GM12875 (cell line): Measurements from ENCODE around the gene MAN1B1.
A peak's percentile ranks its signal among the peaks of the same experiment; 100 is the strongest.

Experiments
- H3K4me3 ChIP-seq: one replicate; pipeline ENCODE4 v1.5.1; 2011; ENCODE audit warnings: low read depth, low read length, control low read depth
- TF ChIP-seq, protein P1 (sequence below): IDR thresholded peaks from 2 replicates; pipeline ENCODE4 v1.5.1; 2011; ENCODE audit warnings: low read depth, mild to moderate bottlenecking, control low read depth, inconsistent platforms, low read length, moderate library complexity, borderline replicate concordance; ENCODE audit not compliant: insufficient read depth

Gene MAN1B1

DNA sequence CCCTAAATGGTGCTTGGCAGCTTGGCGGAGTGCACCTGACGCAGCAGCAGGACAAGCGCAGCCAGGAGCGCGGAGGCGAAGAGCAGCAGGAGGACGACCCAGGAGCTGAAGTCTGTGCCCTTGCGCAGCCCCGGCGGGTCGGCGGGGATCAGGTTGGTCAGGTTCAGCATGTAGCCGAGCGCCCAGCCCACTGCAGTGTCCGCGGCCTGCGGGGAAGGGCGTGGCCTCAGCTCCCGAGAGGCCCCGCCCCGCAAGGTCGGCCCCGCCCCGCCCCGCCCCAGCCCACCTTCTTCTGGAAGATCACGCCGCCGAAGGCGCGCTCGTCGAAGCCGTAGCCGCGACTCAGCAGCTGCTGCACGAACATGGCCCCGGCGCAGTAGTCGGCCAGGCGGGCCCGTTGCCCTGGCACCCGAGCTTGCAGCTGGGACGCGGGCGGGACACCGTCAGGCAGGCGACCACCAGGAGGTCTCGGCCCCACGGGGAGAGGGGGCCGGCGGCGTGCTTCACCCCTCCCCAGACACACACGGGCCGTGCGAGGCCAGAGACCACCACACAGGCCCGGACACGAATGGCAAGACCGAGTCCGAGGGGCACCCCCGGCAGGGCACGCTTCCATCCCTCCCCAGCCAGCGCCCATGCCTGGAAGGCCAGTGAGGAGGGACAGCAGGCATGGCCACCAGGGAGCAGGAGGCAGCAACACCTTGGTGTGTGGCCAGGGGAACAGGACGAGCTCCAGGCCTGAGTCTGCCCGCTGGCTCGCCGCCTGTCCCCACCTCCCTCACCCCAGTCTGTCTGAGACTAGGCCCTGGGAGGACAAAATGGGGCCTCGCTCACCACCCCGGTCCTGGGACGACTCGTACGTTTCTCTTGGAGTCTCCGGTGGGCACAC is 37.9 kb upstream of the MAN1B1 start:
- H3K4me3 ChIP-seq: no peak overlapping the region
- TF ChIP-seq, protein P1, sequence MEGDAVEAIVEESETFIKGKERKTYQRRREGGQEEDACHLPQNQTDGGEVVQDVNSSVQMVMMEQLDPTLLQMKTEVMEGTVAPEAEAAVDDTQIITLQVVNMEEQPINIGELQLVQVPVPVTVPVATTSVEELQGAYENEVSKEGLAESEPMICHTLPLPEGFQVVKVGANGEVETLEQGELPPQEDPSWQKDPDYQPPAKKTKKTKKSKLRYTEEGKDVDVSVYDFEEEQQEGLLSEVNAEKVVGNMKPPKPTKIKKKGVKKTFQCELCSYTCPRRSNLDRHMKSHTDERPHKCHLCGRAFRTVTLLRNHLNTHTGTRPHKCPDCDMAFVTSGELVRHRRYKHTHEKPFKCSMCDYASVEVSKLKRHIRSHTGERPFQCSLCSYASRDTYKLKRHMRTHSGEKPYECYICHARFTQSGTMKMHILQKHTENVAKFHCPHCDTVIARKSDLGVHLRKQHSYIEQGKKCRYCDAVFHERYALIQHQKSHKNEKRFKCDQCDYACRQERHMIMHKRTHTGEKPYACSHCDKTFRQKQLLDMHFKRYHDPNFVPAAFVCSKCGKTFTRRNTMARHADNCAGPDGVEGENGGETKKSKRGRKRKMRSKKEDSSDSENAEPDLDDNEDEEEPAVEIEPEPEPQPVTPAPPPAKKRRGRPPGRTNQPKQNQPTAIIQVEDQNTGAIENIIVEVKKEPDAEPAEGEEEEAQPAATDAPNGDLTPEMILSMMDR: no peak

DNA sequence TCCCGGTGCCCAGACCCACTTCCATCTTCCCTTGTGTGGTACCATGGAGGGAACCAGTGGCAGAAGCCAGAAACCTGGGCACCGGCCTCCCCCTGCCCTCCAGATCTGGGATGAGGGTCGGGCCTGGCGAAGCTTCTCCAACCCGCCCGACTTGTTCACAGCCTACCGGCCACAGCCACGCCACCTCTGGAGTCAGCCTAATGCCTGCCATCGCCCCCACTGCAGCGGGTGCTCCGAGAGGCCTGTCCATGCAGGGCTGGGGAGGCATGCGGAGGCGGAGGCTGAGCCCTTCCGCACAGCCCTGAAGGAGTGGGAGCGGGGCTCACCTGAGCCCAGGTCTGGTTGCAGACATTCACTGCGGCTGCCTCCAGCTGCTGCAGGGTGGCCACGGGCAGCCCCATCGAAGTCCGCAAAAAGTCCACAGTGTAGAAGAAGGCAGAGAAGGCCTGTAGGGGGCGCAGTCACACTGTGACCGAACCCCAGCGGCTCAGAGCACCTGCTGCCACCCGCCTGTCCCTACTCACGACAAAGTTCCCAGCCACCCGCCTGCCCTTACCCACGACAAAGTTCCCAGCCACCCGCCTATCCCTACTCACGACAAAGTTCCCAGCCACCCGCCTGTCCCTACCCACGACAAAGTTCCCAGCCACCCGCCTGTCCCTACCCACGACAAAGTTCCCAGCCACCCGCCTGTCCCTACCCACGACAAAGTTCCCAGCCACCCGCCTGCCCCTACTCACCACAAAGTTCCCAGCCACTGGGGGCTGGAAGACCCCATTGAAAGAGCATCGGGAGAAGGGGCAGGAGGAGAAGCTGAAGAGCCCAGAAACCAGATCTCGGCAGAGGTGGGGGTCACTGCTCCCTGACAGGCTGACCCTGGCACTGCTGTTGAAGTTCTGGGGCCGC is 37.0 kb upstream of the MAN1B1 start:
- no peak overlapping the region for H3K4me3 ChIP-seq
- TF ChIP-seq, protein P1: peak; percentile 65

DNA sequence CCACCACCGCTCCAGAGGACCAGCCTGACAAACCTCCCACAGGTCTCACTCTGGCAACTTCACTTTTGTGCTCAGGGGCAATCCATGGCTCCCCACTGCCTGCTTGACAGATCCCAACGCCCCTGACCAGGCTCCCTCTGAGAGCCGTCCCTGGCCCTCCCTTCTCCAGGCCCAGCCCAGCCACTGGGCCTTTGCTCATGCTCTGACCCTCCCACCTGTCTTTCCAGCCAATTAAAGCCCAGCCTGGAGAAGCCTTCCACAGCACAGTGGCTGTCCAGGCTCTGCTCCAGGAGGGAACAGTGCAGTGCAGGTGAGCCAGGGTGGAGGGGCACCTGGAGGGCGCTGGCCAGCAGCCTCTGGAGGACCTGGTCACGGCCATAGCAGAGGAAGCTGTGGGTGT is 36.2 kb upstream of the MAN1B1 start:
- no peak overlapping the region for H3K4me3 ChIP-seq
- TF ChIP-seq, protein P1: no peak

DNA sequence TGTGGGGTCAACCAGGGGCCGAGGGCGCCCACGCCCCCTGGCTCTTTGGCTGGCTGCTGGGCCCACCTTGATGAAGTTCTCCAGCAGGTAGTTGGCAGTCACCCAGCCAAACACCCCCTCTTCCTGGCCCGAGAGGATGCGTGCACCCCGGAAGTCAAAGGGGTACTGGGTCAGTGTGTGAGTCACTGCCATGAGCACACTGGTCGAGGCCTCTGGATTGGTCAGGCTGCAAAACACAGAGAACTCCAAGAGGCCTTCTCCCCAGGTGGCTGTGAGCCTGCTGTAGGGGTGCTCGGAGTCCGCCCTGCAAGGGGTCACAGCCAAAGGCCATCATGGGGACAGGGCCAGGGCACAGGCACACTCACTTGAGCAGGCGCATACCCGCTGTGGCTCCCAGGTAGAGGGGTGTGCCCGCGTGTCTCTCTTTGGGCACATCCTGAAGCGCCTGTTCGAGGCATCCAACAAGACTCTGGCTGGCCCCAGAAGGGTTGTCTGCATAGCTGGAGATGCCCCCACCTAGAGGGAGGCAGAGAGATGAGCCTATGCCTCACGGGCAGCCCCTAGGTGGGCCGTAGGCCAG is 35.5 kb upstream of the MAN1B1 start:
- TF ChIP-seq, protein P1: no peak
- H3K4me3 ChIP-seq: no peak overlapping the region

DNA sequence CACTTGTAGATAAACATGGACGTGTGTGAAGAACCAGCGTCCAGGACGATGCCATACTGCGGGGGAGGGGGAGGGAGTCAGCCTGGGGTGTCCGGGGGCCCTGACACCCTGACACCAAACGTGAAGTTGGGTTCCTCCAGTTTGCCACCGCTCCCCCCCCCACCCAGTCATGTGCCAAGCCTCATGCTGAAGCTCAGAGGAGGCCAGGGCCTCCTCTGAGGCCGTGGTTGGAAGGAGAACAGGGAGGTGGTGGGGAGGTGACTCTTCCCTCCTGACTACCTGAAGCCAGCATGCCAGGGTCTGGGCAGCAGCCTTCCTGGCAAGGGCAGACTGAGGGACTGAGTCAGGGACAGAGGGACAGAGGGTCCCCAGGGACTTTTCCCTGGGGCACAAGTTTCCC is 34.5 kb upstream of the MAN1B1 start:
- TF ChIP-seq, protein P1: no peak

DNA sequence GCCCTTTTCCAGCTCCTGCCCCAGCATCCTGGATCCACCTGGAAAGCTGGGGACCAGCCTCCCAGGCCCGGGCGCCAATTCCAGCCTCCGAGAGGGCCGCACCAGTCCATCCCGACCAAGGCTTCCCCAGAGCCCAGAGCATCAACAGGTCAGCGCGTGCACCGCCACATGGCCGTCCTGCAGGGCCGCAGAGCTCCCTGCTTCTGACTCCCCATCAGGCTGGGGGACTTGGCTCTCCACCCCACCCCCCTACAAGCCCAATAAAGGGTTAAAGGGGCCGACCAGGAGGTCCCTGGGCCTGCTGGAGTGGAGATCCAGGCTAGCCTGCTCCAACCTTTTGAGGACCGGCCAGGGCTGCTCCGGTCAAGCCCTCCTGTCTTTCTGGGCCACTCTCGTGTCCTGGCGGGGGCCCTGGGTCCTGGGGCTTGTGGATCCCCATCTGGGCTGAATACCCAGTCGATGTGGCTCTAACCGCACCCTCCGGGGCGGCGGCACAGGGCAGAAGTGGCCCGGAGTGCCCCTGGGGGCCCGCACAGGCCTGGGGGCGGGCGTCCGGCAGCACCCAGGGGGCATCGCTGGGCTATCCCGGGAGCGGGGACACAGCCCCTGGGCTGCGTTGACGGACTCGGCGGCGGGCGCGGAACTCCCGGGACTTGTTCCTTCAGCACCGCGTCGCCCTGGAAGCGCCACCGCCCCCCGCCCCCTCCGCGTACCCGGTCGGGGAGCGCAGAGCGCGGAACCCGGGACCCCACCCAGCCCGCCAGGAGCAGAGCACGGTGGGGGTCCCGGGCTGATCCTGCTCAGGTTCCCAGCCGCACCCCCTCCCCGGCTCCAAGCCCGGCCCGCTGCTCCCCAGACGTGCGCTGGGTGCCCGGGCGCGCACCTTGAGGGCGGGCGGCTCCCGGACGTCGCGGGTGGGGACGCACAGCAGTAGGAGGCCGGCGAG is 33.5 kb upstream of the MAN1B1 start:
- no peak overlapping the region for H3K4me3 ChIP-seq
- TF ChIP-seq, protein P1: no peak

More for the DNA sequence above, 34.5 kb upstream of the MAN1B1 start:
- no peak overlapping the region for H3K4me3 ChIP-seq
